CD14-positive monocyte (primary cell): Measurements from ENCODE around the gene CALCOCO2. TPM values are rescaled to one million over a fixed set of nuclear protein-coding genes. Genes with fewer than 3 reads are reported as not detected.

Experiments used
- DNase-seq, 3 donors: peaks; one replicate each; pipeline ENCODE4 v3.0.0-alpha.2; 2011 to 2022
- H2AFZ ChIP-seq: 2 replicates; pipeline ENCODE4 v1.6.0; 2012; ENCODE audit warnings: mild to moderate bottlenecking, low read depth, low read length, inconsistent platforms; ENCODE audit not compliant: insufficient read depth, poor library complexity, severe bottlenecking
- H3K27ac ChIP-seq, 2 donors: 1 replicate in 1 of 2; 2 replicates in 1 of 2; pipeline ENCODE4 v1.5.1; 2012 to 2013; ENCODE audit warnings: low read length in 2 of 2, control low read depth in 1 of 2, inconsistent platforms in 1 of 2, low read depth in 1 of 2, mild to moderate bottlenecking in 1 of 2
- H3K27me3 ChIP-seq, 2 donors: one replicate each; pipeline versions ENCODE4 v1.6.0 to v1.6.1; 2011 to 2013; ENCODE audit warnings: low read length in 2 of 2; ENCODE audit not compliant: control insufficient read depth in 2 of 2, insufficient read depth in 2 of 2
- H3K36me3 ChIP-seq, 2 donors: replicated peaks in 1 of 2; 1 replicate in 1 of 2; 2 replicates in 1 of 2; pipeline versions ENCODE4 v1.5.1 to v1.6.1; 2012 to 2013; ENCODE audit warnings: low read length in 2 of 2, control low read depth in 1 of 2, inconsistent platforms in 1 of 2, mild to moderate bottlenecking in 1 of 2; ENCODE audit not compliant: insufficient read depth in 2 of 2, control insufficient read depth in 1 of 2
- H3K4me1 ChIP-seq, 2 donors: 1 replicate in 1 of 2; 2 replicates in 1 of 2; pipeline versions ENCODE4 v1.5.1 to v1.6.1; 2012 to 2013; ENCODE audit warnings: low read length in 2 of 2, control low read depth in 1 of 2, inconsistent platforms in 1 of 2, mild to moderate bottlenecking in 1 of 2, moderate library complexity in 1 of 2; ENCODE audit not compliant: insufficient read depth in 2 of 2, control insufficient read depth in 1 of 2
- H3K4me2 ChIP-seq: replicated peaks from 2 replicates; pipeline ENCODE3; 2012; ENCODE audit warnings: low read length, moderate library complexity, mild to moderate bottlenecking; ENCODE audit not compliant: poor library complexity, severe bottlenecking; ENCODE audit errors: extremely low read depth
- H3K4me3 ChIP-seq, 3 experiments: fragments of 200-600 bp in 1 of 3; sonication (generic) in 1 of 3; replicated peaks in 1 of 3; 1 replicate in 2 of 3; 2 replicates in 1 of 3; pipeline ENCODE4 v1.5.1; 2011 to 2013; ENCODE audit warnings: low read length in 3 of 3, mild to moderate bottlenecking in 3 of 3, control low read depth in 2 of 3, low read depth in 2 of 3, inconsistent platforms in 1 of 3, moderate library complexity in 1 of 3
- H3K79me2 ChIP-seq: 2 replicates; pipeline ENCODE4 v1.6.0; 2012; ENCODE audit warnings: mild to moderate bottlenecking, control low read depth, inconsistent platforms, low read length, moderate library complexity; ENCODE audit not compliant: insufficient read depth
- H3K9ac ChIP-seq: 2 replicates; pipeline ENCODE4 v1.6.0; 2017; ENCODE audit warnings: low read length, mild to moderate bottlenecking; ENCODE audit not compliant: insufficient read depth, poor library complexity, severe bottlenecking
- H3K9me3 ChIP-seq, 2 donors: replicated peaks in 1 of 2; 1 replicate in 1 of 2; 2 replicates in 1 of 2; pipeline versions ENCODE4 v1.5.1 to v1.6.1; 2012 to 2013; ENCODE audit warnings: low read length in 2 of 2, control low read depth in 1 of 2; ENCODE audit not compliant: control insufficient read depth in 1 of 2, insufficient read depth in 1 of 2
- H4K20me1 ChIP-seq: 2 replicates; pipeline ENCODE4 v1.6.0; 2012; ENCODE audit warnings: mild to moderate bottlenecking, low read length, control low read depth, moderate library complexity; ENCODE audit not compliant: insufficient read depth
- H3K27ac Mint-ChIP-seq, 7 donors: one replicate each; pipeline ENCODE4 v1.8.0; 2020; ENCODE audit warnings: mild to moderate bottlenecking in 7 of 7, mixed read lengths in 7 of 7, moderate library complexity in 6 of 7, inconsistent platforms in 2 of 7
- H3K27me3 Mint-ChIP-seq, 3 donors: one replicate each; pipeline ENCODE4 v1.8.0; 2021 to 2022; ENCODE audit warnings: low read depth in 3 of 3, mild to moderate bottlenecking in 3 of 3, mixed read lengths in 3 of 3, moderate library complexity in 3 of 3, inconsistent platforms in 1 of 3
- H3K36me3 Mint-ChIP-seq, 2 donors: one replicate each; pipeline ENCODE4 v1.8.0; 2020; ENCODE audit warnings: mixed read lengths in 2 of 2, inconsistent platforms in 1 of 2, mild to moderate bottlenecking in 1 of 2
- H3K4me1 Mint-ChIP-seq: one replicate; pipeline ENCODE4 v1.8.0; 2020; ENCODE audit warnings: mild to moderate bottlenecking, mixed read lengths
- H3K4me3 Mint-ChIP-seq, 2 donors: one replicate each; pipeline ENCODE4 v1.8.0; 2020; ENCODE audit warnings: mild to moderate bottlenecking in 2 of 2, mixed read lengths in 2 of 2, moderate library complexity in 1 of 2
- H3K9me3 Mint-ChIP-seq, 7 donors: one replicate each; pipeline ENCODE4 v1.8.0; 2020 to 2022; ENCODE audit warnings: mixed read lengths in 7 of 7, mild to moderate bottlenecking in 6 of 7, moderate library complexity in 6 of 7, inconsistent platforms in 2 of 7
- WGBS: methylation state at CpG from one replicate; pipeline ENCODE4 v1.1.5; 2013; ENCODE audit warnings: missing lambda C conversion rate; ENCODE audit not compliant: insufficient coverage; 5-methylcytosine and 5-hydroxymethylcytosine counted together
- intact Hi-C, 2 donors: fragments of 100-400 bp; cut with micrococcal nuclease; formaldehyde crosslinking; loops; one replicate each; pipeline versions ENCODE4 v1.15.0 to v1.15.1; 2023
- polyA plus RNA-seq, 3 donors: library from polyadenylated mRNA; depleted of rRNA in 1 of 3; unstranded in 2 of 3; stranded (reverse) in 1 of 3; fragments of 300-500 nt in 2 of 3; fragments of >200 nt in 1 of 3; fragmentation: Illumina TruSeq in 2 of 3; gene quantifications; 1 replicate in 2 of 3; 2 replicates in 1 of 3; pipeline ENCODE4 v1.2.3, GENCODE V29; 2012 to 2021
- TF ChIP-seq, protein P1 (sequence below): fragments of 200-600 bp; IDR thresholded peaks from one replicate; pipeline ENCODE4 v1.8.0; 2022; ENCODE audit warnings: antibody characterized with exemption, mild to moderate bottlenecking

The CALCOCO2 gene
- polyA plus RNA-seq, 3 donors, result 87.5 to 280 (median 214) TPM

DNA sequence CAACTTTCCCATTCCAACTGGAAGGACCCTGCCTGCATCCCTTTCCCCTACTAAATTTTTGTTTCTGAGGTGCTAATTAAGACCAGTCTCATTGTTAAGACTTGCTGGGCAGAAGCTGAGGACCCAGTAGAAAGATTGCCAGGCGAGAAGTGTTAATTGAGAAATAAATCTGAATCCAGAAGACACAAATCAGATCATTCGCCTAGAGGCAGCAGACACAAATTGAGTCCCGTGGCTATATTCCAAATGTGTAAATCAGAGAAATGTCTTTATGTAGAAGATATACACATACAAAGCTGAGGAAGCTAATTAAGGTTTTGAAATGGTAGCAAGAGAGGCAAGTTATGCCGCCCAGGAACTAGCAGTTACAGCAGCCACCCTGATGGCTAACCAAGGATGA, 29.6 kb downstream of the CALCOCO2 start:
- Histone ChIP-seq H3K27me3 (no peaks in the 10 kb centered on the region), H2AFZ (no peak overlapping the region), H3K4me3 (no peak overlapping the region), H3K4me2 (no peak overlapping the region), H3K79me2 (no peaks in the 10 kb centered on the region), H3K4me1 (no peaks in the 10 kb centered on the region), H4K20me1 (no peaks in the 10 kb centered on the region), H3K9ac (no peak overlapping the region), H3K9me3 (no peaks in the 10 kb centered on the region), H3K27ac (no peak overlapping the region), H3K36me3 (peaks cover 87 to 93% of the 10 kb centered on the region in 2 donors)
- DNase-seq, result no peak
- 100% methylated on average over 1 of the region's 4 CpGs for WGBS
- TF ChIP-seq, protein P1, sequence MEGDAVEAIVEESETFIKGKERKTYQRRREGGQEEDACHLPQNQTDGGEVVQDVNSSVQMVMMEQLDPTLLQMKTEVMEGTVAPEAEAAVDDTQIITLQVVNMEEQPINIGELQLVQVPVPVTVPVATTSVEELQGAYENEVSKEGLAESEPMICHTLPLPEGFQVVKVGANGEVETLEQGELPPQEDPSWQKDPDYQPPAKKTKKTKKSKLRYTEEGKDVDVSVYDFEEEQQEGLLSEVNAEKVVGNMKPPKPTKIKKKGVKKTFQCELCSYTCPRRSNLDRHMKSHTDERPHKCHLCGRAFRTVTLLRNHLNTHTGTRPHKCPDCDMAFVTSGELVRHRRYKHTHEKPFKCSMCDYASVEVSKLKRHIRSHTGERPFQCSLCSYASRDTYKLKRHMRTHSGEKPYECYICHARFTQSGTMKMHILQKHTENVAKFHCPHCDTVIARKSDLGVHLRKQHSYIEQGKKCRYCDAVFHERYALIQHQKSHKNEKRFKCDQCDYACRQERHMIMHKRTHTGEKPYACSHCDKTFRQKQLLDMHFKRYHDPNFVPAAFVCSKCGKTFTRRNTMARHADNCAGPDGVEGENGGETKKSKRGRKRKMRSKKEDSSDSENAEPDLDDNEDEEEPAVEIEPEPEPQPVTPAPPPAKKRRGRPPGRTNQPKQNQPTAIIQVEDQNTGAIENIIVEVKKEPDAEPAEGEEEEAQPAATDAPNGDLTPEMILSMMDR, result no peak
- H3K36me3 Mint-ChIP-seq, result peaks cover 78 to 92% of the 10 kb centered on the region in 2 donors
- H3K27me3 Mint-ChIP-seq, result peaks cover 0 to 2% (median 2%) of the 10 kb centered on the region in 3 donors
- no peaks in the 10 kb centered on the region for H3K9me3 Mint-ChIP-seq
- no peak overlapping the region for H3K4me3 Mint-ChIP-seq
- no peak overlapping the region for H3K27ac Mint-ChIP-seq
- intact Hi-C loops, result no loop called here
- no peaks in the 10 kb centered on the region for H3K4me1 Mint-ChIP-seq

DNA sequence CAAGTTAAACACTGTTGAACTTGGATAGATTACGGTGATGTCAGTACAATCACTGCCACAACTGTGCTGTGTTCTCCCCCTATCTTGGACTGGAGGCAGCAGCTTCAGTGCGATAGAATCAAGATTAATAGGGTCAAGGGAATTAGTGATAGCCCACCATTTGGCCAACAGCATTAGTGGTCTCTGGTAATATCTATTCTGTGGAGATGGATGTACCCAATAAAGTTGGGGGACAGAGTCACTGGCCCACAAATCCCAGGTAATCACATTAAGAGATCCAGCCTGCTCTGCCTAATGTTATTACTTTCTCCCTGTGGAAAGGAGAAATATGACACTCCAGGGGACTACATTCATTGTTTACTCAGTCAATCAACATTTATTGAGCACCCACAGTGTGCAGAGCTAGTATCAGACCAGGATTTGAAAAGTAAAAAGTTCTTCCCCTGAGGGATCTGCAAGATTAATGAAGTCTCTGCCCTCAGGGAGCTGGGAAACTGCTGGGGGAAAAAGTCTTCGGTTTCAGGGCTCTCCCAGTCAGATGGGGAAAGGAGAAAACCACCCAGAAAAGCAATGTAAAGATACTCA, 38.2 kb downstream of the CALCOCO2 start:
- no peak overlapping the region for H3K4me2 ChIP-seq
- H3K27ac Mint-ChIP-seq, result peak overlapping the region in 1 of 7 donors; percentile 46
- peaks cover 2 to 13% (median 3%) of the 10 kb centered on the region in 3 donors for H3K27me3 Mint-ChIP-seq
- TF ChIP-seq, protein P1, result no peak
- no peaks in the 10 kb centered on the region for H3K4me1 Mint-ChIP-seq
- no peak for DNase-seq
- H3K4me3 ChIP-seq, result no peak overlapping the region
- H3K79me2 ChIP-seq, result no peaks in the 10 kb centered on the region
- no peaks in the 10 kb centered on the region for H3K27me3 ChIP-seq
- no peak overlapping the region for H3K4me3 Mint-ChIP-seq
- H3K4me1 ChIP-seq, result no peaks in the 10 kb centered on the region
- H4K20me1 ChIP-seq, result no peaks in the 10 kb centered on the region
- no peak overlapping the region for H3K9ac ChIP-seq
- no peak overlapping the region for H2AFZ ChIP-seq
- intact Hi-C loops, result no loop called here
- no peaks in the 10 kb centered on the region for H3K9me3 ChIP-seq
- no peak overlapping the region for H3K27ac ChIP-seq
- H3K36me3 ChIP-seq, result peaks cover 19 to 25% of the 10 kb centered on the region in 2 donors
- H3K9me3 Mint-ChIP-seq, result no peaks in the 10 kb centered on the region
- peaks cover 20 to 25% of the 10 kb centered on the region in 2 donors for H3K36me3 Mint-ChIP-seq
- WGBS, result 100% methylated on average over 1 of the region's 3 CpGs
